GM21619 (cell line): ENCODE measurements around the gene LBP.
"Not testable (repeated sequence)": the region's sequence is repeated elsewhere in the genome, so short reads cannot be mapped to it uniquely, and the experiment has no call there.

Experiments used
- ATAC-seq: cut with Tn5 transposase; IDR thresholded peaks from one replicate; pipeline ENCODE4 v1.9.1; 2021; ENCODE audit not compliant: unreplicated experiment

Gene LBP

DNA sequence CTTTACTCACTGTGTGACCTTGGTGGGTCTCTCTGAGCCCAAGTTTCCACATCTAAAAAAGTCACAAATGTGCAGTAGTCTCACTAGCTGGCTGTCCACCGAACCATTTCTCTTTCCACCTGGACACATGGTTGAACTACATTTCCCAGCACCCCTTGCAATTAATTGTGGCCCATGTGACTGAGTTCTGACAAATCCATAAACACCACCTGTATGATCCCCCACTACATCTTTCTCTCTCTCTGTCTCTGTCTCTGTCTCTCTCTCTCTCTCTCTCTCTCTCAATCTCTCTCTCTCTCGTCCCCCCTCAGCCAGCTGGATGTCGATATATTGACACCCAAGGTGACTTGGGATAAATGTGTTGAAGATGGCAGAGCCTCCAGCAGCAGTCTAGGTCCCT is 46.1 kb downstream of the LBP start:
- ATAC-seq, result no peak

DNA sequence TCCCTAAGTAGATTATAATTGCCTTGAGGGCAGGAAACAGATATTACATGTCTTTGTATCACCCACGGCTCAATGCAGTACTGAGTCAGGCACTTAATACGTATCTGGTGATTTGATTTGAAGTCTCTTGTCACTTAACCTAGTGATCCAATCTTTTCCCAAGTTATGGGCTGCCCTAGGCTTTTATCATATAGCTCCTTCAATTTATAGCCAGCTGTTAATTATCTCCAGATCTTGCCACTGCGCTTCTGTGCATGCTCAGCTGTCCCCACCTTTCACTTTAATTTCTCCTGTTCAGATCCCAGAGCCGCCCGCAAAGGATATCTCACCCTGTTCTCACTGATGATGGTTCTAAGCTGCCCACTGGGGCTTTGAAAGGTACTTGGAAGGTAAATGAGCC is 47.0 kb downstream of the LBP start:
- ATAC-seq, result no peak

DNA sequence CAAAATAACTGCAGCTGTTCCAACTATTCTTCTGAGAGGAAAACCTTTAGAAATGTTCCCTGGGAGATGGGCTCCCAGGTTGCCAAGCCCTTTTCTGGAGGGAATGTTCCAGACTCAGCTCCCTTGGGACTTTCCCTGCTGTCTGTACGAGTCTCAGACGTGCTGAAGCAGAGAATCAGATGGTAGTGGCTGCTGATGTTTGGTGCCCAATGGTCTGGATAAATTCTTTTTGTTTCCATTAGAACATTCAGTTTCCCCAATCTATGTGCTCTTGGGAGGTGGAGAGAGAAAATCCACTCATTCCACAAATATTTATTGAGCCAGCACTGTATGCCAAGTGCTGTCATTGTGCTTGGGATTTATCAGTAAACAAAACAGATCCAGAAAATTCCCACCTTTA is 48.9 kb downstream of the LBP start:
- ATAC-seq, result no peak

DNA sequence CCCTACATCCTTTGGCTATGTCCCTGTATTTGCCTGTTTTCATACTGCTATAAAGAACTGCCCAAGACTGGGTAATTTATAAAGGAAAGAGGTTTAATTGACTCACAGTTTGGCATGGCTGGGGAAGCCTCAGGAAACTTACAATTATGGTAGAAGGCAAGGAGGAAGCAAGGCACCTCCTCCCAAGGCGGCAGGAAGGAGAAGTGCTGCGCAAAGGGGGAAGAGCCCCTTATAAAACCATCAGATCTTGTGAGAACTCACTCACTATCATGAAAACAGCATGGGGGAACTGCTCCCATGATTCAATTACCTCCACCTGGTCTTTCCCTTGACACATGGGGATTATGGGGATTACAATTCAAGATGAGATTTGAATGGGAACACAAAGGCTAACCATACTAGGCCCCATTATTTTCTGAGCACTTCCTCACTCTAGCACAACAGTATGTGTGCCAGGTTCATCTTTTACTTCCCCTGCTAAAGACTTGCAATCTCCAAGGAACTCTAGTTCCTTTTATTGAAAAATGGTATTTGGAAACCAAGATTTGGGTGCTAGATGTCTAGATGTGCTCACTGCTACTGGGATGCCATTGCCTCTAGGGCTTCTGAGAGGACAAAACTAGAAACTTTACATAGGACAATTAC is 49.6 kb downstream of the LBP start:
- ATAC-seq, result not testable (repeated sequence)

DNA sequence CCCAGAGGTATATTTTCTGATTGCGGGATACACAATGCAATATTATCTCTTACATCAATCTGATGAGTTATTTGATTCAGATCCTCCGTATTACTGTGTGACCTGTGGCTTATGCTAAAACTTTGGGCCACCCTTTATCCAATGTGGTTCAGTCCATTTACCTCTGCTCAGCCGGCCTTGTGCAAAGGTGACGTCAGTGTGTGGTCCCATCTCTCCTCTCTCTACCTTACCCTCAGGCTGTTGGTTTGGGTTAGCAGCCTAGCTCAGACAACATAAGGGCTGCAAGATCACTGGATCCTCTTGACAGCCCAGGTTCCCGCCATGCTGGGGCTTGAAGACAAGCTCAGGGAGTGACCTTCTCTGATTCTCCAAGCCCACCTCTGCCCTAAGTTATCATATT is 55.8 kb downstream of the LBP start:
- ATAC-seq, result no peak

DNA sequence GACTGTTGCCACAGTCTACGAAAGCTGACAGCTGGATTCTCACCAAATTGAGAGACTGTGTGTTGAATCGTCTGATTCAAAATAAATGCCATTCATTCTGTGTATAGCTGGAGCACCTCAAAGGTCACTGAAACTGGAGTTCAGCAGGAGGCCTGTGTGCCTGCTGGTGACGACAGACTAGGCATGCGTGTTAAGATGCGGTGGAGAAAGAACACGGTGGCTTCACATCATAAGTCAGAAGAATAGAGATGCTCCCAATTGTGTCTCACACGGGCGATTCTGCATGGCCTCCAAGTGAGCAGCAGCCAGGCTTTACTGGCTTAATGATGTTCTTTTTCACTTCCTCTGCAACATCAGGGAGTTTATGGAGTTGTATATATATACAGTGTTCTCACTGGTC is 56.5 kb downstream of the LBP start:
- no peak for ATAC-seq

DNA sequence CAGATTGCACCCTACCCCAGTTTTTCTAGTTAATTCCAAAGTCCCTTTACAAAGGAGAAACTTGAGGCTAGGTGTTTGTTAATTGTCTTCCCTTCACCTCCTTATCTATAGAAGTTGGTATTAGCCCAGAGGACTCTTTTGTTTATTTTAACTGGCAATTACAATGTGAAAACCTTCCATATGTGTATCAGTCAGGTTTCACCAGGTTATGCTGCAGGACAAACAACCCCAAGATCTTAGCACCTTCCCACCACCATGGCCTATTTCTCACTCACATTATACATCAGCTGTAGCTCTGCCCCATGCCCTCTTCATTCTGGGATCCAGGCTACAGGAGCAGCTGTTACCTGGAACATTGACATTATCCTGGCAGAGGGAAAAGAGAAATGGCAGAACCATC is 57.7 kb downstream of the LBP start:
- ATAC-seq, result no peak

DNA sequence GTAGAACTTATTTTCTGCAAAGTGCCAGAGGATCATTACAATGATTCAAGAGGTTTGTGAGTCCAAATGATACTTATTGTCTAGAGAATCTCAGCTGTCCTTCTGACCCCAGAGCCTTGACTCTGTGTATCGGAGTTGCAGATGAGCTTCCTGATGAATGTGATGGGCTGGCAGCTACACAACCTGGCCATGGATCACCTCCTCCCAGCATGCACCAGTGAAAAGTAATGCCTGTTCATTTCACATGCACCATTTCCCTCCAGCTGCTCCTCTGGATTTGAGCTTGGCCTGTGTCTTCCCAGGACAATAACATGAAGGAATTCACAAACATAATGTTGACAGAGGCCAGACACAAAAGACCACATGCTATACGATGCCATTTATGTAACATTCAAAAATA is 58.9 kb downstream of the LBP start:
- no peak for ATAC-seq

DNA sequence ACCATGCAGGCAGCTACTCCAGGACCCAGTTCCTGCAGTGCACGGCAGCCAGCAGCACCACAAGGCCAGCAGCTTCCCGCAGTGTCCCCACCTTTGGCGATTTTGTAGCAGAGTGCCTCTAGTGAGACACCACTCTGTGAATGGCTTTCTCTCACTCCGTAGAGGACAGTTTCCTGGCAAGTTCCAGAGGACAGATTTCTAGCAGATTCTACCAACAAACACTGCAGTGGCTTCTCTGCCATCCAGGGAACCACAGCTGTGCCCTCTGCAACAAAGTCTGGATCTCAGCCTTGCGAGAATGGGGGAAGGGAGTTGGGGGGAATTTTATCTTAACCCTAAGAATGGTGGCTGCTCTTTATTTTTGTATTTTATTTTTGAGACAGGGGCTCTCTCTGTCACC is 60.2 kb downstream of the LBP start:
- ATAC-seq, result no peak

DNA sequence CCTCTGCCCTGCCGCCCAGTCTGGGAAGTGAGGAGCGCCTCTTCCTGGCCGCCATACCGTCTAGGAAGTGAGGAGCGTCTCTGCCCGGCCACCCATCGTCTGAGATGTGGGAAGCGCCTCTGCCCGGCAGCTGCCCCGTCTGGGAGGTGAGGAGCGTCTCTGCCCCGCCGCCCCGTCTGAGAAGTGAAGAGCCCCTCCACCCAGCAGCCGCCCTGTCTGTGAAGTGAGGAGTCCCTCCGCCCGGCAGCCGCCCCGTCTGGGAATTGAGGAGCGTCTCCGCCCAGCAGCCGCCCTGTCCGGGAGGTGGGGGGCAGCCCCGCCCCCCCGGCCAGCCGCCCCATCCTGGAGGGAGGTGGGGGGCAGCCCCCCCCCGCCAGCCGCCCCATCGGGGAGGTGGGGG is 61.0 kb downstream of the LBP start:
- no peak for ATAC-seq

DNA sequence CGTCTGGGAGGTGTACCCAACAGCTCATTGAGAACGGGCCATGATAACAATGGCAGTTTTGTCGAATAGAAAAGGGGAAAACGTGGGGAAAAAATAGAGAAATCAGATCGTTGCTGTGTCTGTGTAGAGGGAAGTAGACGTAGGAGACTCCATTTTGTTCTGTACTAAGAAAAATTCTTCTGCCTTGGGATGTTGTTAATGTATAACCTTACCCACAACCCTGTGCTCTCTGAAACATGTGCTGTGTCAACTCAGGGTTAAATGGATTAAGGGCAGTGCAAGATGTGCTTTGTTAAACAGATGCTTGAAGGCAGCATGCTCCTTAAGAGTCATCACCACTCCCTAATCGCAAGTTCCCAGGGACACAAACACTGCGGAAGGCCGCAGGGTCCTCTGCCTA is 61.5 kb downstream of the LBP start:
- ATAC-seq, result not testable (repeated sequence)

DNA sequence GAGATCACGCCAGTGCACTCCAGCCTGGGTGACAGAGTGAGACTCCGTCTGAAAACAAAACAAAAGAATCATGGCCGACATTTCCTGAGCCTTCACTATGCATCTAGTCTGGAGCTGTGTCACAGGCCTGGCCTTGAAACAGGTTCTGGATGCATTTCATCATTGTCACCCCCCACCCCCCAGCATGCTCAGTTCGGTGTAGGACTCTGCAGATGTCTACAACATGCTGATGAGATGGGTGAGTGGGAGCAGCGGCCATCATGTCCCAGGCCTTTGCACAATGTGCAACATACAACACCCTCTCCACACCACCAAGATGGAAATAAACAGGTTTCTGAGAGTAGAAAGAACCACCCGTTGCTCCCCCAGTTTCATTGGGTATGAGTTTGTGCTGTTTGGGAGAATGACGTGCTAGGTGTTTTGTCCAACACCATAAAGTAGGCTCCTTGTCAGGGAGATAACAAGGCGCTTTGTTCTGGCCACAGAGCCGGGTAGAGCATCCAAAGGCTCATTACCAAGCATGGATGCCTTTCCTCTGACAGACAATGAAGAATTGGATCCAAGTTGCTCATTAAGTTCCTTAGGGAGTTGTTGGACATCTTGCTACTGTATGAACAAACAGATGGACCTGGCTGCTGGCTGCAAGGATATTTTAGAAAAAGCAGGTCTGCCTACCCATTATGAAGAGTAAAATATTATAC is 66.7 kb downstream of the LBP start:
- no peak for ATAC-seq

DNA sequence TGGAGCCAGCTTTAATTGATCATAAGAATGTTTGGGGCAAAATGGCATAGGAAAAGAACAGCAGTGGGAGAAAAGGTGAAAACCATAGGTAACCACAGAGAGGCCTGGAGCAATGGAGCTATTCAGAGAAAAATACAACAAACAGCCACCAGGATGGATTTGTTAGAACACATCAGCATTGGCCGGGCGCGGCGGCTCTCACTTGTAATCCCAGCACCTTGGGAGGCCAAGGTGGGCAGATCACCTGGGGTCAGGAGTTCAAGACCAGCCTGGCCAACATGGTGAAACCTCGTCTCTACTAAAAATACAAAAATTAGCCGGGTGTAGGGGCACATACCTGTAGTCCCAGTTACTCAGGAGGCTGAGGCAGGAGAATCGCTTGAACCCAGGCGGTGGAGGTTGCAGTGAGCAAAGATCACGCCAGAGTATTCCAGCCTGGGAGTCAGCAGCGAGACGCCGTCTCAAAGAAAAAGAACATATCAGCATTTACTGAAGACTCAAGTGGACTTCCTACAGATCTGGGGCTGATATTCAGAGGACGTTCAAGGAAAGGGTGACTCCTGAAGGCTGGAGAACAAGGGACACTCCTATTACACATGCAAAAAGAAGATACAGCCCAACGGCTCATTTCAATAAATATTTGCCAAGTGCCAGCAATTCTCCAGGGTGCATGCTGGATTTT is 68.6 kb downstream of the LBP start:
- no peak for ATAC-seq

DNA sequence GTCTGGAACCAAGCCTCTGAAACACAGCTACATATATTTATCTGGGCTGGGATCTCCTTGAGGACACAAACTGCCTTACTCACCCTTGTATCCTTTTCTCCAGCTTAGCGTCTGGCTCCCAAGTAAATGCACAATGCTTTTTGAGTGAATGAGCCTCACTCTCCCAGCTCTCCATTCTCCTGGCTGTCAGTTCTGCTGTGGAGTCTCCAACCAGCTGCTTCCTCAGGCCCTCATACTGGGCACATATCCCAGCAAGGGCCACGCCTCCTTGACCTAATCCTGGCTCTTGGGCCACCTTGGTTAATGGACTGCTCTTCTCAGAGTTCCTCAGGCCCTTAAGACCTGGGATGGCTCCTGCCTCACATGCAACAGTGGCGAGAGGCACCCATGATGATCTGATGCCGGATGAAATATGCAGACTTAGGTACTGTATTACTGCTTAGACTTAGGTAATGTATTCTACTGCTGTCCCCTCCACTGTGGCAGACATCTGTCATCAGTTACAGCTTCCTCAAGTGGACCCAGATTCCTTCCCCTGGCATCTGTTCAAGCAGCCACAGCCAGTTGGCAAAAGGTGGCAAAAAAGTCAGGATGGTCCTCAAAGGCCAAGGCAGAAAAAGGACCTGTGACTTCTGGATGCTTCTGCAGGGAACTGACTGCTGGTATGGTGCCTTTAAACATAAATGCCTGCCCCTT is 72.4 kb downstream of the LBP start:
- ATAC-seq, result no peak

DNA sequence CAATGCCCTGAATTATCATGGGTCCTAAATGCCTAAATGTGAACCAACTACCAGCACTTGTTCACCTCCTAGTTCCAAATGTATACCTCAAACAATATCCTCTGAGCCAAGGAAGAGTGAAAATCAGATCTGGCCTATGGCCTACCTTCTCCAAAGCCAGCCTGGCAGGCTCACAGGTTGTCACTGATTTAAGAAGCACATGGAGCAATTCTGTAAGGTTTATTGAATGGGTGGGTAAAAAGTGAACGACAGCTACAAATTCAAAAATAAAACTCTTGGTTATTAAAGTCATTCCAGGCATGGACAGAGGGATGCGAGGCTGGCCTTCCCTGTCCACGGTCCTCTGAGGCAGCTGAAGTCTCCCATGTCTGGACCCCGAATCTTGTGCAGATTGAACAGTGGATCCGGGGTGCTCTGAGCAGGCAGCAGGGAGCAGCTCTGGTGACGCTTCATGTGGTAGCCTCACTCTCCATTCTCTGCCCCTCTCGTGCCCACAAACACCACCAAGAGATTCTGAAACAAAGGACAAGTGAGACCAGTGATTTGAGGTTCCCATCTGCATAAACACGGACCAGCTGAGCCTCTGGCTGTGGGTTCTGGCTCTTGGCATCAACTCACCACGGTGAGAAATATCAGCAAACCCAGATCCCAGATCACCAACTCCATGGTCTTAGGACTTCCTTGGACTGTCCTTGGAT is 74.3 kb downstream of the LBP start:
- no peak for ATAC-seq

DNA sequence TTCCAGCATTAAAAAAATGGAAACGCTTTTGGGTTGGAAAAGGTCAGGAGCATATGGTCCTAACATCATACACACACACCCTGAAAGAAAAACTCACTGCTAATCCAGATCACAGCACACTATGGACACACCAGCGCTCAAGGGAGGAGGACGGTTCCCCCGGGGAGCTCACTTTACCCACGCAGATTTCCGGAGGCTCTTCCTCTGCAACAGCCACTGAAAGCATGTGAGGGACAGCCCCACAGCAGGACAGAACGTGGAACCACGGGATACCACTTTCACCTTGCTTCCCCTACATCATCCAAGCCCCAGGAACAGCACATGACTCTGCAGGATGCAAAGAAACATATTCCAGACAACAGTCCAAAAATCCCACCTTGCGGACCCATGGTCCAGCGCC is 75.6 kb downstream of the LBP start:
- ATAC-seq, result no peak

DNA sequence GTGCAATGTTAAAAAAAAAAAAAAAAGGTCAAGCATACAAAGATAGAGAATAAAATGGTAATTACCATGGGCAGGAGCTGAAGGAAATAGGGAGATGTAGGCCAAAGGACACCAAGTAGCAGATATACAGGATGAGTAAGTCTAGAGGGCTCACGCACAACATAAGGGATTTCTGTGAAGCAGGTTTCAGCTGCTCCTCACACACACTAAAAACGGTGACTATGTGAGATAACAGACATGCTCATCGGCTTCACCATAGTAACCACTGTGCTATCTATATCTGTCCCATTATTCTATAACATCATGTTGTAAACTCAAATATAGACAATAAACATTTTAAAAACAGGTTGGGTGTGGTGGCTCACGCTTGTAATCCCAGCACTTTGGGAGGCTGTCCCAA is 77.3 kb downstream of the LBP start:
- no peak for ATAC-seq

DNA sequence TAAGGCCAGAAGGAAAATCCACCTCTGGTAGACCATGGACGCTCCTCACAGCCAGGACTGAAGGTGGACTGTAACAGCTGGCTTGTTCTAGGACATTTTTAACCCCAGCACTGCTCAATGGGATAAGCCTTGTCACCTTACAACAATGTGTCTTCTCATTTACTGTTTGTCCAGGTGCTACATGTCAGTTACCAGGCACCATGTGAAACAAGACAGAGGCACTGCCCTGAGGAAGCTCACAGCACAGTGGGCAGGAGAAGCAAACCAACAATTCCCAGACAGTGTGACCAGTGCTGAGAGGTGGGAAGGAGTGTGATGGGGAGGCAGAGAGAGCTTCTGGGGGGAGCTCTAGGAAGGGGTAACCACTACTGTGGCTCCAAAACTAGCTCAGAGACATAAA is 78.1 kb downstream of the LBP start:
- ATAC-seq, result no peak

DNA sequence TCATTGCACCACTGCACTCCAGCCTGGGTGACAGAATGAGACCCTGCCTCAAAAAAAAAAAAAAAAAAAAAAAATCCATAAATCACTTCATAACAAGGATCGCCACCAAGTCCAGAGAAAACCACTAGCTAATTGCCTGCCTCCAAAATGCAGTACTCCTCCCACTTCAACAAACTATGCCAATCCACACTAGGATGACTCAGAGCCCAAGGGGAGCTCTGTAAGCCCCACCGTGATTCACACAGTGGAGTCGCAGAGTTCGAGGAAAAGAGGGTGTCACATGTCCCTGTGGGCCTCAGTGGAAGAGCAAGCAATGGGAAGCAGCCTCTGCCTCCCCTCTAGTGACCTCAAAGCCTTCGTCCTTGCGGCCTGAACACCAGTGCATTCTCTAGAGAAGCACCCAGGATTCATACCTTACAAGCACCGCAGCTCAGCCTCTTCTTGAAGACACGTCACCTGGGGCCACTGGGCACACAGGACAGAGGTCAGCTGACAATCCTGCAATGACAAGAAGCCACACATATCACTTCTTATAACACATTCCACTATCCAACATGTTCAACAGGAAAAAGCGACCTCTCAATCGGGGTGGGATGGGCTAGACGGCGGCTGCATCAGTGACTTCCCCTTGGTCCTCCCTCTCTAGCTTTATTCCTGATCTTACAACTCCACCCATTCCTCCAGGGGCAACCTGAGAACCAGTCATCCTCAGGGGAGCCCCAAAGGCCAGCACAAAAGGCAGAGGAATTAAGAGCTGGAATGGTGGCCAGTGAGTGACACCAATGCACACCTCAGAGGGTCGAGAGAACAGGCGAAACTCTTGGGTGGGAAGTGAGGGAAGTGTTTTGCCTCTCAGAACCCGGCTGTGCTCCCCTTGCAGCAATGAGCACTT is 80.0 kb downstream of the LBP start:
- no peak for ATAC-seq
